Measurements from ENCODE around the gene RNF103.

GRCh38 chr2:86610871-86611270 is 12.8 kb downstream of the RNF103 start:
- TF ChIP-seq POLR2A (IDR thresholded peaks at IDR 0.05) (no peak), CTCF (IDR thresholded peaks at IDR 0.05) (no peak)

Data from uterus (tissue), 2 donors.